Right cardiac atrium (tissue), 5 donors: ENCODE measurements around the gene BCAS1. TPM values are rescaled to one million over a fixed set of nuclear protein-coding genes. Genes with fewer than 3 reads are reported as not detected.

ENCODE experiments used
- ATAC-seq, 2 donors: fragments of 200-7000 bp; cut with Tn5 transposase; one replicate each; pipeline versions ENCODE4 v1.8.0 to v1.9.1; 2020; ENCODE audit warnings: moderate library complexity in 2 of 2, mild to moderate bottlenecking in 1 of 2
- DNase-seq, 3 donors: peaks; one replicate each; pipeline ENCODE4 v3.0.0-alpha.2; 2020
- H3K27ac ChIP-seq: one replicate; pipeline ENCODE4 v1.5.1; 2013; ENCODE audit warnings: mild to moderate bottlenecking, low read length, control low read depth, moderate library complexity
- H3K27me3 ChIP-seq: one replicate; pipeline ENCODE4 v1.6.1; 2013; ENCODE audit not compliant: control insufficient read depth, insufficient read depth
- H3K4me1 ChIP-seq: one replicate; pipeline ENCODE4 v1.6.1; 2013; ENCODE audit warnings: low read length; ENCODE audit not compliant: control insufficient read depth, insufficient read depth
- H3K4me3 ChIP-seq: one replicate; pipeline ENCODE4 v1.5.1; 2013; ENCODE audit warnings: low read length, control low read depth
- H3K9me3 ChIP-seq: one replicate; pipeline ENCODE4 v1.6.1; 2013; ENCODE audit warnings: low read length; ENCODE audit not compliant: control insufficient read depth
- WGBS: extraction: QIAGEN DNeasy Blood & Tissue Kit; methylation state at CpG from one replicate; pipeline ENCODE4 v1.1.7; 2013; 5-methylcytosine and 5-hydroxymethylcytosine counted together
- intact Hi-C, 4 donors: fragments of 100-400 bp; cut with DNase I; formaldehyde crosslinking; loops; one replicate each; pipeline versions ENCODE4 v1.11.0 to v1.14.0; 2022 to 2023
- polyA plus RNA-seq: library from polyadenylated mRNA; stranded (reverse); fragments of 200-250 nt; gene quantifications from one replicate; pipeline ENCODE4 v1.2.3, GENCODE V29; 2013
- total RNA-seq, 4 donors: library from RNA; stranded (reverse); fragmentation: NEBNext Ultra II Directional; extraction: Animal tissue kit (Norgen Biotek cat#: 25700); gene quantifications; one replicate each; pipeline ENCODE4 v1.2.1, GENCODE V29; 2021
- donor health status: healthy with polysubstance abuse.
- donor health status: DM: no; HTN: yes; CAD: no.
- donor health status: DM: no; HTN: no; CAD: no.
- donor health status: DM: no; HTN: yes; CAD: no; lungs with severe emphysema.
- donor health status: DM: yes; HTN: yes; CAD: no.

BCAS1 gene
- total and polyA plus RNA-seq, 5 donors = 0.18 TPM; not detected in 3

DNA sequence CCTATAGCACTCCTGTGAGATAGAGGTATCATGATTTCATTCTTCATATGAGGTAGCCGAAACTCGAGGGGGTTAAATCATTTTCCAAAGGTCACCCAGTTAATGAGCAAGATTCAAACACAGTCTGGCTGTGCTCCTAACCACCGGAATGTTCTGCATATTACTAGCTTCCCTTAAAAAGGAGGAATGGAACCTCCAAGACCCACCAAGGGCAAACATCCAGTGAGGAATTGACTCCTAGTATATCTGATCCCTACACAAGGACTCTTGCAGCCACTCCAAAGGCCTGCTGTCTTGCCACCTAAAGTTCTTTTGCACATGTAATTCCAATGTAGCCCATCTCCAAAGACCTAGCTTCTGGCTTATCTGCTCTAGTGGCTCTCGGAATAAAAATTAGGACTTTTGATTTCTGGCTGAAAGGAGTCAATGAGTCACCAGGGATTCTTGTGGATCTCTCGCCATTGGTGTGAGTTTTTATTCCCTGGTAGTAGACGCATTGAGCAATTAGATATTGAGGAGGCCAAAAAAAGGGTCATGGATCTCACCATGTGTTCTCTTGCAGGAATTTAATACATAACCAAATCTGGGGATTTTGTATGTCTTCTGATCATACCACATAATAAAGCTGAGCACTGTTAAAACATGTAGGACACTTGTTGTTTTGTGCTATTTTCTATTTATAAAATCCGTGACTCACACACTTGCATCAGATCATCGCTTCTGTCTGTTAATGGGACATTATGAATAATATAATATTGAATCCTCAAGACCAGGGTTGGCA, 9.1 kb downstream of the BCAS1 start:
- peak in 1 of 2 donors; percentile 20 for ATAC-seq
- no peak for DNase-seq
- 49% methylated on average over 8 of the region's 8 CpGs for WGBS
- Histone ChIP-seq H3K27ac (no peak overlapping the region), H3K4me1 (no peaks in the 10 kb centered on the region), H3K4me3 (no peak overlapping the region), H3K9me3 (no peaks in the 10 kb centered on the region), H3K27me3 (no peaks in the 10 kb centered on the region)
- intact Hi-C loops = loop anchor here in 3 of 4 donors (10.0 kb wide), 3 partner anchors 106 to 486 kb away; no protein-coding TSS in a partner anchor

DNA sequence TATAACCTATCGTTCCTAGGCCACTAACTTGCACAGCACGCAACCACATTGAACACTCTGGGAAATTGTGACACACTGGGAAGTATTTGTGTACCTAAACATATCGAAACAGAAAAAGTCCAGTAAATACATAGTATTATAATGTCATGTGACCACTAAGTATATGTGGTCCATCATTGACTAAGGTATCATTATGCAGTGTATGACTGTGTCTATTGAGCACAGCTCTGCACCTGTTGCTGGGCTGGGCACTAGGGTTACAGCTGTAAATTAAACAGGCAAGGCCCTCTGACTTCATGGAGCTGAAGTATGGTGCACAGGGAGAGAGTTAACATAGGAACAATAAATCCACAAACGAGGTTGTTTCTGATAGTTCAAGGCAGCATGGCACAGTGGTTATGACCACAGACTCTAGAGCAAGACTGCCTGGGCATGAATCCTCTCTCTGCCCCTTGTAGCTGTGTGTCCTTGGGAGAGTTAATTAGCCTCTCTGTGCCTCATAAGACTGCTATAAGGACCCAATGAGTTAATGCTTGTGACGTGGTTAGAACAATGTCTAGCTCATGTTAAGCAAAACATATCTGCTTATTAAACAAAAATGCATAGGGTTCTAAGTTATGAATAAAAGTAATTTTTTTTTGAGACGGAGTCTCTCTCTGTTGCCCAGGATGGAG, 10.6 kb downstream of the BCAS1 start:
- DNase-seq = no peak
- Histone ChIP-seq H3K4me3 (no peak overlapping the region), H3K27ac (no peak overlapping the region), H3K9me3 (no peaks in the 10 kb centered on the region), H3K4me1 (no peaks in the 10 kb centered on the region), H3K27me3 (no peaks in the 10 kb centered on the region)
- ATAC-seq = no peak
- intact Hi-C loops = loop anchor here in 3 of 4 donors (10.0 kb wide), 3 partner anchors 105 to 485 kb away; no protein-coding TSS in a partner anchor
- 91% methylated on average over 6 of the region's 6 CpGs for WGBS

DNA sequence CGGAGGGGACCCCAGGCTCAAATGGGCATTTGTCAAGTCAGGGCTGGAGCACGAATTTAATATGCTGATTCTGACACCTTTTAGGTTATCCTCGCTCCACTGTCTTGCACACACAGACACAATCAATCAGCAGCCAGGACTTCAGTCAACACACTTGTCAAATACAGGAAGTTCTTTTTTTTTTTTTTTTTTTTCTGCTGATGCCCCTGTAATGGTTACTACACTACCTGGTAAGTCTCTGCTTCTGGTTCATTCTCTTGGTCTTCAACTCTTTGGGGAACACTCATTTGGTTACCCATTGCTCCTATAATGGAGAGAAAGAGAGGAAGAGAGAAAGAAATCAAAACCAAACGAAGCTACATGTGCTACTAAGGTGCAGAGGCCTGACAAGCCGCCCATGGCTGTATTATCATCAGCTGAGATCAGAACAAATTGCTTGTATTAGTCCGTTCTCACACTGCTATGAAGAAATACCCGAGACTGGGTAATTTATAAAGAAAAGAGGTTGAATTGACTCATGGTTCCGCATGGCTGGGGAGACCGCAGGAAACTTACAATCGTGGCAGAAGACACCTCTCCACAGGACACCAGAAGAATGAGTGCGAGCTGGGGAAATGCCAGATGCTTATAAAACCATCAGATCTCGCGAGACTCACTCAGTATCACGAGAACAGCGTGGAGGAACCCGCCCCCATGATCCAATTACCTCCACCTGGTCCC, 11.8 kb downstream of the BCAS1 start:
- no peak for ATAC-seq
- H3K4me1 ChIP-seq = no peaks in the 10 kb centered on the region
- WGBS = 83% methylated on average over 16 of the region's 16 CpGs

DNA sequence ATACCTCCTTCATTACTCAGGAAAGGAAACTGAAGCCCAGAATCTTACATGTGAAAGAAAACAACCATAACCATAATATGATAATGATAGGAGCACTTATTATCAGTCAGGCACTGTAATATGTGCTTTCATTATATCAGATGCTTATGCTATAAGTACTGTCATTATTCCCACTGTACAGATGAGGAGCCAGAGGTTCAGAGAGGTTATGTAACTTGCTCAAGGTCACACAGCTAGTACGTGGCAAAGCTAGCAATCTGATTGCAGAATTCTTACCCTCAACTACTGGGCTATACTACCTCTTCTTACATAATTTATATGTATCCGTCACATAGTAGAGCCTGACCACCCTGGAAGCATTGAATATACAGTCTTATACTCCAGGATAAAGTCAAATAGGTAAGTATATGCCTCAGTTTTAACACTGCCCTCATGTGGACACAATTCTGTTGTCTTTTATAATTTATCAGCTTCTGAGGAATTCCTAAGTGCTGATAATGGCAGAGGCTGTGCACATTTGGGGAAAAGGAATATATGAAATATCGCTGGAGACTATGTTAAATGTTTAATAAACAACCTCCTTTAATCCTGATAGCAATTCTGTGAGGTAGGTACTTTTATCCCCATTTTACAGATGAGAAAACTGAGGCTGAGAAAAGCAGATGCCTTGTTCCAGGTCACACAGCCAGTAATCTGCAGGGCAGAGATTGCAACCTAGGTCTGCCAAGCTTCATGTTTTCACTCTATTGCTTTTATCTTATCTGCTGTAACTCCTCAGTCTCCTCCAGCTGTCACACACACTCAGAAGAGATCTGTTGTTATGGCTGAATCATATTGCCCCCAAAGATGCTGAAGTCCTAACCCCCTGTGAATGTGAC, 13.4 kb downstream of the BCAS1 start:
- no peak for ATAC-seq
- H3K4me3 ChIP-seq = no peak overlapping the region
- intact Hi-C loops = no loop called here
- no peaks in the 10 kb centered on the region for H3K27me3 ChIP-seq
- H3K4me1 ChIP-seq = no peaks in the 10 kb centered on the region
- H3K27ac ChIP-seq = no peak overlapping the region
- H3K9me3 ChIP-seq = no peaks in the 10 kb centered on the region
- DNase-seq = no peak
- 92% methylated on average over 3 of the region's 3 CpGs for WGBS

More for the DNA sequence above, 11.8 kb downstream of the BCAS1 start:
- no peaks in the 10 kb centered on the region for H3K27me3 ChIP-seq
- no peak for DNase-seq
- no peaks in the 10 kb centered on the region for H3K9me3 ChIP-seq
- no peak overlapping the region for H3K27ac ChIP-seq
- H3K4me3 ChIP-seq = no peak overlapping the region
- intact Hi-C loops = no loop called here

DNA sequence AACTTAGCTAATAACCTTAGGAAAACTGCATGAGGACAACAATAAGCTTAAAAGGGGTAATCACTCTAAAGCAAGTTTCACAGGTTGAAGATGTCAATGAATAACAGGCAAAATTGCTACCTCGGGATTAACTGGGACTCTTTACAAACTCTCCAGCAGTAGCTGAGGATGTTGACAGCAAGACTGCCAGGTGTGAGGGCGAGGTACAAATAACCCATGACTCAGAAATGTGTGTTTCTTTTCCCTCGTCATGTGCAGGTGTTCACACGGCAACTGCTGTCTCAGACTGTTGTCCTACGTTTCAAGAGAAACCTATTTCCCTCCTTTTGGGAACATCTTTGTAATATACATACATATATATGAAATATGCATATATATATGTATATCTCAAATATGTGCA, 15.9 kb downstream of the BCAS1 start:
- no peak for ATAC-seq
- H3K4me3 ChIP-seq = no peak overlapping the region
- no peaks in the 10 kb centered on the region for H3K4me1 ChIP-seq
- H3K27ac ChIP-seq = no peak overlapping the region
- no peaks in the 10 kb centered on the region for H3K27me3 ChIP-seq
- intact Hi-C loops = no loop called here
- DNase-seq = no peak
- H3K9me3 ChIP-seq = no peaks in the 10 kb centered on the region
- WGBS = 84% methylated on average over 5 of the region's 5 CpGs

DNA sequence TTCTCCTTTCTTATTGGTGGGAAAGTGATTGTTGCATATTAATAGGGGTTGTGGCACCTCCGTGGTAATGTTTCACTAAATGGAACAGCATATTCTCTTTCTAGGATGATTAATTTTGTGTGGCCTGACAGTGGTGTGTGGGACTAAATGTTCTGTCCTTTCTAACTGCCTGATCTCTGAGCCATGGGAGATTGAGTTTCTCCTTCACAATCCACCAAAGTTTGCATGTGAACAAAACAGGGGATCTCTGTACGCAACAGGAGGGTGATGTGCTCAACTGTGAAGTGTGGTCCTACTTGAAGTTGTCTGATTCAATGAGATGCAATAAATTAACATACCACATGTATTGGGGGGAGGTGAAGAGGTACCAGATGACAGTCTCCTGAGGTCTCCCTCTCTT, 19.3 kb downstream of the BCAS1 start:
- 78% methylated on average over 2 of the region's 2 CpGs for WGBS
- DNase-seq (no peak), ATAC-seq (no peak)
- intact Hi-C loops = no loop called here
- H3K27ac ChIP-seq = no peak overlapping the region
- H3K4me3 ChIP-seq = no peak overlapping the region
- H3K27me3 ChIP-seq = no peaks in the 10 kb centered on the region
- no peaks in the 10 kb centered on the region for H3K9me3 ChIP-seq
- H3K4me1 ChIP-seq = no peaks in the 10 kb centered on the region

DNA sequence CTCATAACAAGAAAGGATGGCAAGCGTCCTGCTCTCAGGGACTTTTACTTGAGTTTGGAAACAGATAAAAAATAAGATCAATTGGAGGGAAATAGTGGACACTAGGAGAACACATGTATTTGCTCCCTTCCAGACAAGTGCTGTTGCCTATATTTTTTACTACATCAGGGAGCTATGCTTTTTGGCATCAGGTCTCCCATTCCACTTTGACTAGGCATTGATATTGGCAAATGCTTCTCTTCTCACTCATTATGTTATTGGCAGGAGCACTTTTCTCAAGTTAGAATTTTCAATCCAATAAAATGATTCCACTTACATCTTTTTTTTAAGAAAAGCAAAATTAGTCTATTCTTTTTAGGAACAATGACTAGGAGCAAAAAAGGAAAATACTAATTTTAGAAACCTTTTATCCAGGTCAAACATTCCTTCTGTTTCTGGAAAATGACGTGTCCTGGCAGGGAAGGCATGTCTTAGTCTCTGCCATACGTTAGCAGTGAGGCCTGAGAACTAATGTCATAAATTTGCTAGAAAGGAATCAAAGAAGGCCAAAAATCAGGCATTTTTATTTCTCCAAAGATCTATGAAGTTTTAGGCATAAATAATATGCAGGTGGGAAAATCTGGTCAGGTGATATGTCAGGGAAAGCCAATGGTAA, 21.4 kb downstream of the BCAS1 start:
- ATAC-seq (no peak), DNase-seq (no peak)
- no peak overlapping the region for H3K4me3 ChIP-seq
- no peak overlapping the region for H3K27ac ChIP-seq
- no peaks in the 10 kb centered on the region for H3K9me3 ChIP-seq
- no peaks in the 10 kb centered on the region for H3K27me3 ChIP-seq
- no peaks in the 10 kb centered on the region for H3K4me1 ChIP-seq
- 61% methylated on average over 3 of the region's 3 CpGs for WGBS
- intact Hi-C loops = no loop called here

DNA sequence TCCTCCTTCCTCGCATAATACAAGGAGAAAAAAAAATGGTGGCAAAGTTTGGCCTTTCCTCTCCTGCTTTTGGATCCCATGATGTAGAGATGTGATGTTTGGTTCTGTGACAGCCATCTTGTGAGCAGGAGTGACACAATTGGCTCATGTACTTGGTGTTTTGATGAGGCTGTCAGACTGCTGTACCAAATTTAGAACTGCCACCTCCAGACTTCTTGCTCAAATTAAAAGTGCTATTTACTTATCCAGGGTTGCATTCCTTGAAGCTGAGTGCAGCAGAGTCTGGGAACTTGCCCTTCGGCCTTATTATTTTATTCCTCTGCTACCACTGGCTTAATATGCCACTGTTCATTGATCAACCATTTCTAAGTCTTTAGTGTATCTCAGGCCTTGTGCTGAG, 21.9 kb downstream of the BCAS1 start:
- H3K4me3 ChIP-seq = no peak overlapping the region
- H3K27me3 ChIP-seq = no peaks in the 10 kb centered on the region
- intact Hi-C loops = no loop called here
- ATAC-seq (no peak), DNase-seq (no peak)
- no peaks in the 10 kb centered on the region for H3K9me3 ChIP-seq
- H3K4me1 ChIP-seq = no peaks in the 10 kb centered on the region
- H3K27ac ChIP-seq = no peak overlapping the region
- WGBS = 89% methylated on average over 2 of the region's 2 CpGs

DNA sequence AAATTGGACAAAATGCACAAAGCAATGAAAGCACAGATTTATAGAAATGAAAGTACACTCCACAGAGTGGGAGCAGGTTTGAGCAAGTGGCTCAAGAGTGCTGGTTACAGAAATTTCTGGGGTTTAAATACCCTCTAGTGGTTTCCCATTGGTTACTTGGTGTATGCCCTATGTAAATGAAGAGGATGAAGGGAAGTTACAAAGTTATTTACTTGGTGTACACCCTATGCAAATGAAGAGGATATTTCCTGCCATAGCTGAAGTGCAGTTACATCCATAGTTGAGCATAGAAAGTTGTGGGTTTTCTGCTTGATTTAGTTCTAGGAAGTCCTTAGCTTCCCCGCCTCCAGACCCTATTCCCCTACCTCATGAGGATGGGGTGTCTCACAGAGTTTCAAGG, 22.7 kb downstream of the BCAS1 start:
- Histone ChIP-seq H3K4me3 (no peak overlapping the region), H3K27ac (no peak overlapping the region), H3K27me3 (no peaks in the 10 kb centered on the region), H3K9me3 (no peaks in the 10 kb centered on the region), H3K4me1 (no peaks in the 10 kb centered on the region)
- 92% methylated on average over 1 of the region's 1 CpG for WGBS
- ATAC-seq (no peak), DNase-seq (no peak)
- intact Hi-C loops = no loop called here

DNA sequence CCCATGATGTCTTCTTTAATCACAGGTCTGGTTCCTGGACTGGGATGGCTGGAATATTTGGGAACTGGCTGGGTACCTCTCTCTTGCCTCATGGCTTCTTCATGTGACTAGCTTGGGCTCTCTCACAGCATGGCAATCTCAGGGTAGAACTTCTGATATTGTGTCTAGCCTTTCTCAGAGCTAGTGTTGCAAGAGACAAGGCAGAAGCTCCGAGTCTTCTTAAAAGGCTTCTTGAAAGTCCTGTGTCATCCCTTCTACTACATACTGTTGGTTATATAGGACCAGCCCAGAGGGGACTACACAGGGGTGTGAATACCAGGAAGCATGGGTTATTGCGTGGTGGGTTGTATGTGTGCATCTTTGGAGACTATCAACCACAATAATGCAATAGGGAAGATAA, 23.3 kb downstream of the BCAS1 start:
- no peaks in the 10 kb centered on the region for H3K9me3 ChIP-seq
- no peak for ATAC-seq
- WGBS = 88% methylated on average over 2 of the region's 2 CpGs
- no peaks in the 10 kb centered on the region for H3K27me3 ChIP-seq
- H3K4me3 ChIP-seq = no peak overlapping the region
- intact Hi-C loops = no loop called here
- DNase-seq = no peak
- no peaks in the 10 kb centered on the region for H3K4me1 ChIP-seq
- no peak overlapping the region for H3K27ac ChIP-seq
